ENCODE measurements around the gene AGFG2. TPM values are rescaled to one million over a fixed set of nuclear protein-coding genes. Genes with fewer than 3 reads are reported as not detected.
A peak's percentile ranks its signal among the peaks of the same experiment; 100 is the strongest.

AGFG2 gene
- total and polyA plus RNA-seq, 2 of the 13 experiments (the other 11 are each of a cell fraction or from before 2014, with no cell fraction given), result 125 to 132 TPM

GRCh38 chr7:100538654-100539435, at the start of gene AGFG2 (continued):
- TF ChIP-seq PATZ1 (CRISPR knock-in tag; IDR thresholded peaks at IDR 0.05), result 0 out of 2 replicates have a peak, but pooled peaks have one; percentile 4
- 0 out of 2 replicates have a peak, but pooled peaks have one; percentile 36 for TF ChIP-seq HOXA7 (CRISPR knock-in tag; IDR thresholded peaks at IDR 0.05)
- peak; percentile 70 for TF ChIP-seq REPIN1 (CRISPR knock-in tag; IDR thresholded peaks at IDR 0.05; ENCODE audit: borderline replicate concordance, low read depth)
- peak; percentile 43; the same call in 1 of the 2 replicates for TF ChIP-seq ZBTB21 (CRISPR knock-in tag; IDR thresholded peaks at IDR 0.05)
- TF ChIP-seq ZBTB43 (CRISPR knock-in tag; conservative IDR thresholded peaks at IDR 0.05), result 0 out of 2 replicates have a peak, but pooled peaks have one; percentile 15
- 0 out of 2 replicates have a peak, but pooled peaks have one; percentile 41 for TF ChIP-seq FOXK1 (CRISPR knock-in tag; IDR thresholded peaks at IDR 0.05; ENCODE audit: borderline replicate concordance, low read depth)
- TF ChIP-seq ZNF75D (CRISPR knock-in tag; IDR thresholded peaks at IDR 0.05; ENCODE audit: borderline replicate concordance), result peak; percentile 36; the same call in 1 of the 2 replicates
- TF ChIP-seq HDAC1 (CRISPR knock-in tag; IDR thresholded peaks at IDR 0.05), result peak; percentile 90
- TF ChIP-seq ZNF567 (CRISPR knock-in tag; IDR thresholded peaks at IDR 0.05; ENCODE audit: borderline replicate concordance), result 0 out of 2 replicates have a peak, but pooled peaks have one; percentile 61
- peak; percentile 7; the same call in 1 of the 2 replicates for TF ChIP-seq SOX5 (CRISPR knock-in tag; IDR thresholded peaks at IDR 0.05; ENCODE audit: borderline replicate concordance)
- TF ChIP-seq ZSCAN22 (CRISPR knock-in tag; IDR thresholded peaks at IDR 0.05), result no peak
- TF ChIP-seq ZNF891 (CRISPR knock-in tag; IDR thresholded peaks at IDR 0.05), result peak; percentile 94
- peak; percentile 48; the same call in 1 of the 2 replicates for TF ChIP-seq ZNF563 (CRISPR knock-in tag; IDR thresholded peaks at IDR 0.05)
- 0 out of 2 replicates have a peak, but pooled peaks have one; percentile 45 for TF ChIP-seq ZSCAN20 (CRISPR knock-in tag; IDR thresholded peaks at IDR 0.05; ENCODE audit: borderline replicate concordance)
- TF ChIP-seq ZNF224 (CRISPR knock-in tag; IDR thresholded peaks at IDR 0.05), result peak; percentile 78; the same call in 1 of the 2 replicates
- TF ChIP-seq MED1 (CRISPR knock-in tag; IDR thresholded peaks at IDR 0.05), result 0 out of 2 replicates have a peak, but pooled peaks have one; percentile 10
- peak; percentile 94 for TF ChIP-seq CREM (IDR thresholded peaks at IDR 0.05)
- no peak for TF ChIP-seq CREM (CRISPR knock-in tag; IDR thresholded peaks at IDR 0.05)
- 0 out of 2 replicates have a peak, but pooled peaks have one; percentile 44 for TF ChIP-seq REXO4 (CRISPR knock-in tag; IDR thresholded peaks at IDR 0.05; ENCODE audit: borderline replicate concordance)
- TF ChIP-seq ZNF724P (CRISPR knock-in tag; IDR thresholded peaks at IDR 0.05; ENCODE audit: borderline replicate concordance), result peak; percentile 94
- TF ChIP-seq ATRX (CRISPR knock-in tag; IDR thresholded peaks at IDR 0.05; ENCODE audit: borderline replicate concordance), result no peak
- no peak for TF ChIP-seq MLXIP (CRISPR knock-in tag; IDR thresholded peaks at IDR 0.05; ENCODE audit: borderline replicate concordance)
- no peak for TF ChIP-seq RXRB (CRISPR knock-in tag; IDR thresholded peaks at IDR 0.05; ENCODE audit: borderline replicate concordance)
- no peak; the same call in 1 of the 2 replicates for TF ChIP-seq ZNF776 (CRISPR knock-in tag; IDR thresholded peaks at IDR 0.05)
